RWPE2 (cell line): Measurements from ENCODE around the gene SMC3.

Experiments
- ATAC-seq: fragments of 200-7000 bp; cut with Tn5 transposase; 3 replicates; pipeline ENCODE4 v1.9.1; 2021; ENCODE audit warnings: low read depth
- DNase-seq: peaks from one replicate; pipeline ENCODE4 v3.0.0-alpha.2; 2020; ENCODE audit warnings: low spot score
- H3K27ac ChIP-seq: fragments of 450-650 bp; 2 replicates; pipeline ENCODE4 v1.5.1; 2017; ENCODE audit warnings: mild to moderate bottlenecking; ENCODE audit not compliant: poor library complexity, severe bottlenecking
- H3K27me3 ChIP-seq: fragments of 250-450 bp; sonication (Bioruptor Pico); 2 replicates; pipeline ENCODE4 v1.5.1; 2021; ENCODE audit warnings: mild to moderate bottlenecking, moderate library complexity; ENCODE audit not compliant: insufficient read depth, poor library complexity, severe bottlenecking
- H3K36me3 ChIP-seq: fragments of 250-450 bp; sonication (Bioruptor Pico); 2 replicates; pipeline ENCODE4 v1.5.1; 2020; ENCODE audit warnings: low read depth, mild to moderate bottlenecking, moderate library complexity
- H3K4me1 ChIP-seq: fragments of 250-450 bp; sonication (Bioruptor Pico); 2 replicates; pipeline ENCODE4 v1.5.1; 2021; ENCODE audit warnings: mild to moderate bottlenecking, moderate library complexity; ENCODE audit not compliant: insufficient read depth, poor library complexity, severe bottlenecking
- H3K4me3 ChIP-seq: fragments of 250-450 bp; sonication (Bioruptor Pico); 2 replicates; pipeline ENCODE4 v1.5.1; 2021; ENCODE audit warnings: mild to moderate bottlenecking, moderate library complexity; ENCODE audit not compliant: severe bottlenecking
- H3K9me3 ChIP-seq: fragments of 250-450 bp; sonication (Bioruptor Pico); 2 replicates; pipeline ENCODE4 v1.5.1; 2021; ENCODE audit warnings: mild to moderate bottlenecking, moderate library complexity; ENCODE audit not compliant: severe bottlenecking
- TF ChIP-seq, protein P1 (sequence below): fragments of 450-650 bp; IDR thresholded peaks from one replicate; pipeline ENCODE4 v1.5.1; 2017; ENCODE audit warnings: mild to moderate bottlenecking, moderate library complexity; ENCODE audit not compliant: poor library complexity, severe bottlenecking

Gene SMC3

GRCh38 chr10:110567201-110568054, at the start of gene SMC3:
Gene SMC3 (plus strand): TSS chr10:110567695. CDS start chr10:110567817, 122 bp downstream.
- ATAC-seq (peak; percentile 88), DNase-seq (peak; percentile 91)
- H3K27me3 ChIP-seq, result no peaks in the 10 kb centered on the region
- TF ChIP-seq, protein P1, sequence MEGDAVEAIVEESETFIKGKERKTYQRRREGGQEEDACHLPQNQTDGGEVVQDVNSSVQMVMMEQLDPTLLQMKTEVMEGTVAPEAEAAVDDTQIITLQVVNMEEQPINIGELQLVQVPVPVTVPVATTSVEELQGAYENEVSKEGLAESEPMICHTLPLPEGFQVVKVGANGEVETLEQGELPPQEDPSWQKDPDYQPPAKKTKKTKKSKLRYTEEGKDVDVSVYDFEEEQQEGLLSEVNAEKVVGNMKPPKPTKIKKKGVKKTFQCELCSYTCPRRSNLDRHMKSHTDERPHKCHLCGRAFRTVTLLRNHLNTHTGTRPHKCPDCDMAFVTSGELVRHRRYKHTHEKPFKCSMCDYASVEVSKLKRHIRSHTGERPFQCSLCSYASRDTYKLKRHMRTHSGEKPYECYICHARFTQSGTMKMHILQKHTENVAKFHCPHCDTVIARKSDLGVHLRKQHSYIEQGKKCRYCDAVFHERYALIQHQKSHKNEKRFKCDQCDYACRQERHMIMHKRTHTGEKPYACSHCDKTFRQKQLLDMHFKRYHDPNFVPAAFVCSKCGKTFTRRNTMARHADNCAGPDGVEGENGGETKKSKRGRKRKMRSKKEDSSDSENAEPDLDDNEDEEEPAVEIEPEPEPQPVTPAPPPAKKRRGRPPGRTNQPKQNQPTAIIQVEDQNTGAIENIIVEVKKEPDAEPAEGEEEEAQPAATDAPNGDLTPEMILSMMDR, result no peak
- H3K27ac ChIP-seq, result peak within 1 kb of the TSS; percentile 58
- peak within 1 kb of the TSS; percentile 89 for H3K4me3 ChIP-seq
- peaks cover 25% of the 10 kb centered on the region for H3K4me1 ChIP-seq
- H3K9me3 ChIP-seq, result no peaks in the 10 kb centered on the region
- H3K36me3 ChIP-seq, result peaks cover 28% of the 10 kb centered on the region

DNA sequence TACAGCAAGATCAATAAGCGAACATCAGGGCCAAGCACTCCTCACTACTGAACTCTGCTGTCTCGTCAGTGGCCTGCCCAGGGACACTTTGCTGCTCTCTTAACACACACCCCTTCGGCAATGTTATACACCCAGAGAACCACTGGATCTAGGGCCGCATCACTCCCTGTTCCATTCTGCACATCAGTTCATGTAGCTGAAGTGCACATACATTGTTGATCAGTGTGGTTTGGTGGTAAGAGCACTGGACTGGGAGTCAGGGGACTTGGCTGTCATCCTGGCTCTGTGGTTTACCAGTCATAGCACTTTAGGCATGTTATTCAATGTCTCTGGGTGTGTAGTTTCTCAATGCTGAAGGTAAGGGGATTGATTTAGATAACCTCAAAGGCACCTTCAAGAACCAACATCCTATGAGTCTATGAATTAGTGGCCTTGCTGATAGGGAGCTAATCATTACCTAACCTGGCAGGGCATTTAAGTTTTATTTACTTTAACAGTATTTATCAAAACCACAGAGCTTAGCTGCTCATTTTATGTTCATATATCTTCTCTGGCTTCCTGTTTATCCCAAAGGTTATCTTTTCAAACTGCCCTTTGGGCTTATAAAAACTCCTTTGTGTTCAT, 45.0 kb upstream of the SMC3 start:
- ATAC-seq (no peak), DNase-seq (no peak)
- Histone ChIP-seq H3K27ac (no peak overlapping the region), H3K4me1 (peaks cover 16% of the 10 kb centered on the region), H3K27me3 (no peaks in the 10 kb centered on the region), H3K9me3 (no peaks in the 10 kb centered on the region), H3K36me3 (0 out of 2 replicates have a peak, but pooled peaks cover 4% of the 10 kb centered on the region), H3K4me3 (no peak overlapping the region)
- TF ChIP-seq, protein P1, result no peak

- H3K9me3 ChIP-seq, result no peaks in the 10 kb centered on the region
- H3K36me3 ChIP-seq, result 0 out of 2 replicates have a peak, but pooled peaks cover 4% of the 10 kb centered on the region
- no peak overlapping the region for H3K4me3 ChIP-seq
- DNase-seq (no peak), ATAC-seq (no peak)
- H3K4me1 ChIP-seq, result peaks cover 20% of the 10 kb centered on the region
- TF ChIP-seq, protein P1, result no peak
- H3K27me3 ChIP-seq, result no peaks in the 10 kb centered on the region
- no peak overlapping the region for H3K27ac ChIP-seq
Observed at GRCh38 chr10:110523736-110524135, 43.8 kb upstream of the SMC3 start.

- Histone ChIP-seq H3K4me3 (no peak overlapping the region), H3K27ac (peak overlapping the region; percentile 38), H3K27me3 (no peaks in the 10 kb centered on the region), H3K36me3 (0 out of 2 replicates have a peak, but pooled peaks cover 4% of the 10 kb centered on the region), H3K9me3 (no peaks in the 10 kb centered on the region), H3K4me1 (peaks cover 24% of the 10 kb centered on the region)
- DNase-seq (no peak), ATAC-seq (no peak)
- TF ChIP-seq, protein P1, result no peak
Observed at GRCh38 chr10:110524179-110524858, 43.2 kb upstream of the SMC3 start.
